MCF 10A (cell line): ENCODE results near the gene MORC3. TPM values are rescaled to one million over a fixed set of nuclear protein-coding genes. Genes with fewer than 3 reads are reported as not detected.
"Not testable (repeated sequence)": the region's sequence is repeated elsewhere in the genome, so short reads cannot be mapped to it uniquely, and the experiment has no call there.

Experiments
- BruUV-seq: library from RNA; stranded (reverse); fragments of 400-500 nt; replicated peaks from 2 replicates; lab custom pipeline; 2021; lab: Mats Ljungman, UMichigan
- CTCF ChIA-PET: fragments of 300-600 bp; sonication (Branson Sonifier 250); formaldehyde crosslinking; extraction: SDS; loops from one replicate; lab custom pipeline; 2021; ENCODE audit warnings: antibody characterized with exemption, inconsistent platforms; lab: Yijun Ruan, JAX
- POLR2A ChIA-PET: fragments of 300-600, 350-650 bp; sonication (Branson Sonifier 250); formaldehyde crosslinking; extraction: SDS; loops from one replicate; lab custom pipeline; 2020; ENCODE audit warnings: antibody characterized with exemption, inconsistent platforms; lab: Yijun Ruan, JAX
- DNase-seq: peaks from one replicate; pipeline ENCODE4 v3.0.0-alpha.2; 2018; ENCODE audit not compliant: unreplicated experiment
- H3K27ac Mint-ChIP-seq: one replicate; pipeline ENCODE4 v1.8.0; 2022; ENCODE audit warnings: mild to moderate bottlenecking, low read depth, mixed read lengths; ENCODE audit not compliant: unreplicated experiment
- H3K27me3 Mint-ChIP-seq: one replicate; pipeline ENCODE4 v1.8.0; 2022; ENCODE audit warnings: mixed read lengths; ENCODE audit not compliant: insufficient read depth, unreplicated experiment
- H3K36me3 Mint-ChIP-seq: one replicate; pipeline ENCODE4 v1.8.0; 2022; ENCODE audit warnings: mild to moderate bottlenecking, moderate library complexity, mixed read lengths; ENCODE audit not compliant: insufficient read depth, unreplicated experiment
- H3K4me1 Mint-ChIP-seq: one replicate; pipeline ENCODE4 v1.8.0; 2022; ENCODE audit warnings: mixed read lengths; ENCODE audit not compliant: insufficient read depth, unreplicated experiment
- H3K4me3 Mint-ChIP-seq: one replicate; pipeline ENCODE4 v1.8.0; 2022; ENCODE audit warnings: mild to moderate bottlenecking, moderate library complexity, mixed read lengths; ENCODE audit not compliant: unreplicated experiment
- H3K9me3 Mint-ChIP-seq: one replicate; pipeline ENCODE4 v1.8.0; 2022; ENCODE audit warnings: mixed read lengths; ENCODE audit not compliant: unreplicated experiment
- CTCF ChIP-seq: fragments of 200-600 bp; IDR thresholded peaks from one replicate; pipeline ENCODE4 v1.8.0; 2022; ENCODE audit warnings: antibody characterized with exemption, mild to moderate bottlenecking; ENCODE audit not compliant: unreplicated experiment
- intact Hi-C: fragments of 100-400 bp; cut with micrococcal nuclease; formaldehyde crosslinking; loops from 2 replicates; pipeline ENCODE4 v1.14.1; 2022
- total RNA-seq: library from RNA; stranded (reverse); gene quantifications from 2 replicates; pipeline ENCODE4 v1.2.3, GENCODE V29; 2022

MORC3 gene
- total RNA-seq, 1 experiment from 2014 or later = 31.1 TPM

- H3K27me3 Mint-ChIP-seq, DNase-seq, POLR2A ChIA-PET, H3K27ac Mint-ChIP-seq, H3K4me3 Mint-ChIP-seq, H3K36me3 Mint-ChIP-seq, intact Hi-C loops, BruUV-seq, H3K4me1 Mint-ChIP-seq: not testable (repeated sequence)
- CTCF ChIA-PET = interaction anchor here (0.7 to 1.5 kb wide), 2 partner anchors 110 to 163 kb away, joined by 3 to 4 read pairs; no protein-coding TSS in a partner anchor
- H3K9me3 Mint-ChIP-seq = peaks cover 11% of the 10 kb centered on the region
Measured at GRCh38 chr21:36316045-36316444, 4.0 kb upstream of the MORC3 start.

GRCh38 chr21:36316872-36317484, 3.0 kb upstream of the MORC3 start:
- POLR2A ChIA-PET = interaction anchor here (0.7 kb wide), 1 partner anchor 9 kb away, joined by 3 read pairs; no protein-coding TSS in a partner anchor
- Mint-ChIP-seq H3K4me3 (no peak overlapping the region), H3K27ac (no peak overlapping the region), H3K36me3 (peaks cover 5% of the 10 kb centered on the region), H3K9me3 (peaks cover 11% of the 10 kb centered on the region), H3K4me1 (peaks cover 12% of the 10 kb centered on the region), H3K27me3 (no peaks in the 10 kb centered on the region)
- TF ChIP-seq CTCF = no peak
- CTCF ChIA-PET = interaction anchor here (1.5 kb wide), 1 partner anchor 164 kb away, joined by 4 read pairs; no protein-coding TSS in a partner anchor
- intact Hi-C loops = no loop called here
- BruUV-seq = no TSS peak
- DNase-seq = no peak

GRCh38 chr21:36319406-36319766, 611 bp upstream of the MORC3 start:
- peak; percentile 14 for DNase-seq
- CTCF ChIA-PET = interaction anchor here (0.6 to 1.1 kb wide), 10 partner anchors 13 to 1433 kb away, joined by 3 to 9 read pairs (median 4); no protein-coding TSS in a partner anchor
- POLR2A ChIA-PET = interaction anchor here (0.6 to 8.7 kb wide), 34 partner anchors 10 to 1510 kb away, joined by 3 to 114 read pairs (median 5); partner anchors contain the start of gene SETD4

GRCh38 chr21:36320421-36321324, 676 bp downstream of the MORC3 start:
- intact Hi-C loops = loop anchor here (1.0 kb wide), 1 partner anchor 111 kb away; no protein-coding TSS in a partner anchor
- ChIA-PET POLR2A (interaction anchor here (0.5 to 8.7 kb wide), 38 partner anchors 10 to 1512 kb away, joined by 3 to 114 read pairs (median 5); partner anchors contain the start of genes DYRK1A and SETD4), CTCF (interaction anchor here (0.6 to 2.7 kb wide), 9 partner anchors 16 to 1433 kb away, joined by 3 to 13 read pairs (median 5); no protein-coding TSS in a partner anchor)
- no peak for TF ChIP-seq CTCF
- peaks cover 29% of the 10 kb centered on the region for H3K4me1 Mint-ChIP-seq
- peak; percentile 71 for DNase-seq
- peak overlapping the region; percentile 95 for H3K27ac Mint-ChIP-seq
- H3K4me3 Mint-ChIP-seq = peak overlapping the region; percentile 82
- H3K9me3 Mint-ChIP-seq = no peaks in the 10 kb centered on the region
- no TSS peak for BruUV-seq
- no peaks in the 10 kb centered on the region for H3K27me3 Mint-ChIP-seq
- peaks cover 36% of the 10 kb centered on the region for H3K36me3 Mint-ChIP-seq

More at GRCh38 chr21:36319406-36319766, 611 bp upstream of the MORC3 start:
- intact Hi-C loops, H3K27me3 Mint-ChIP-seq: not testable (repeated sequence)
- peak overlapping the region; percentile 95 for H3K27ac Mint-ChIP-seq
- peaks cover 21% of the 10 kb centered on the region for H3K4me1 Mint-ChIP-seq
- BruUV-seq = TSS peak; percentile 82
- H3K36me3 Mint-ChIP-seq = peaks cover 23% of the 10 kb centered on the region
- H3K4me3 Mint-ChIP-seq = peak overlapping the region; percentile 82
- H3K9me3 Mint-ChIP-seq = peaks cover 11% of the 10 kb centered on the region
